Nephron (organoid): ENCODE measurements around the gene RNF14.

Experiments
- H3K27ac Mint-ChIP-seq, 3 experiments: 2 replicates each; pipeline ENCODE4 v1.8.0; 2020; ENCODE audit warnings: mixed read lengths in 3 of 3, mild to moderate bottlenecking in 2 of 3, moderate library complexity in 1 of 3
- H3K27me3 Mint-ChIP-seq: 2 replicates; pipeline ENCODE4 v1.8.0; 2021; ENCODE audit warnings: low read depth, mild to moderate bottlenecking, moderate library complexity, mixed read lengths
- H3K36me3 Mint-ChIP-seq: 2 replicates; pipeline ENCODE4 v1.8.0; 2020; ENCODE audit warnings: low read depth, mixed read lengths
- H3K4me1 Mint-ChIP-seq: 2 replicates; pipeline ENCODE4 v1.8.0; 2020; ENCODE audit warnings: mixed read lengths
- H3K4me3 Mint-ChIP-seq, 3 experiments: 2 replicates each; pipeline ENCODE4 v1.8.0; 2020; ENCODE audit warnings: mild to moderate bottlenecking in 3 of 3, mixed read lengths in 3 of 3, moderate library complexity in 2 of 3
- H3K9me3 Mint-ChIP-seq: 2 replicates; pipeline ENCODE4 v1.8.0; 2020; ENCODE audit warnings: mixed read lengths
- TF ChIP-seq, protein P1 (sequence below), 3 experiments: fragments of 200-600 bp; sonication (generic); IDR thresholded peaks; one replicate each; pipeline ENCODE4 v1.5.0; 2021; ENCODE audit warnings: antibody characterized with exemption in 3 of 3; ENCODE audit not compliant: unreplicated experiment in 3 of 3

The RNF14 gene

DNA sequence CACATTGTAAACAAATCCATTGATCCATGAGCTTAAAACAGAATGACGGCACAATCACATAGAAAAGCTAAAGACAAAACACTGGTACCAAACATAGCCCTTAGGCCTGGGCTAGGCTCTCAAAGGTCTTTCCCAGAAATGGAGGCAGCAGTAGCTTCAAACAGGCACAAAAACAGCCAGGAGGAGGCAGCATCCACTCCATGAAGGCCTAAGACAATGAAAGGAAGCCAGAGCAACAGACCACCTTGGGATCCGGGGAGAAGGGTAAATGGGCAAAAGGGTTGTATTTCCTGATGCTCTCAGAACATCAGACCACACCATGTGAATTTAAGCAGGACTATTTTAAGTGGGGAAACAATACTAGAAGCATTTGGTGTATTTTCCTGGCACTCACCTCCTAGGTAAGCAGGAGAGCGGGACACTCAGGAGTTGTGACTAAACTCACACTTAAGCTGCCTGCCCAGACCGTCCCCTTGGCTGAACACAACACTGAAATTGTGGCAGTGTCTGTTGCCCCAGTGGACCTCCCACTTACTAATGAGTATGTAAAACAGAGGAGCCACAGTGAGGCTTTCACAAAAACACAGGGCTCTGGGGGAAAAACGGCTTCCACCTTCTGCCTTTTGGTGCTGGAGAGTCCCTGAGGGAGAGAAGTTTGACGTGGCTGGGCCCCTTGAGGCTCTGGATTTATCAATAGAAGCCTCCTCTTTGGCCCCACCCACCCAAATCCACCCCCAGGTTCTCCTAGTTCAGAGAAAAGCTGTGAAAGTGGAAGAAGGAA lies 32.0 kb downstream of the RNF14 start:
- Mint-ChIP-seq H3K36me3 (peaks cover 67% of the 10 kb centered on the region), H3K4me1 (no peaks in the 10 kb centered on the region), H3K4me3 (no peak overlapping the region), H3K9me3 (no peaks in the 10 kb centered on the region), H3K27me3 (no peaks in the 10 kb centered on the region), H3K27ac (no peak overlapping the region)
- TF ChIP-seq, protein P1, sequence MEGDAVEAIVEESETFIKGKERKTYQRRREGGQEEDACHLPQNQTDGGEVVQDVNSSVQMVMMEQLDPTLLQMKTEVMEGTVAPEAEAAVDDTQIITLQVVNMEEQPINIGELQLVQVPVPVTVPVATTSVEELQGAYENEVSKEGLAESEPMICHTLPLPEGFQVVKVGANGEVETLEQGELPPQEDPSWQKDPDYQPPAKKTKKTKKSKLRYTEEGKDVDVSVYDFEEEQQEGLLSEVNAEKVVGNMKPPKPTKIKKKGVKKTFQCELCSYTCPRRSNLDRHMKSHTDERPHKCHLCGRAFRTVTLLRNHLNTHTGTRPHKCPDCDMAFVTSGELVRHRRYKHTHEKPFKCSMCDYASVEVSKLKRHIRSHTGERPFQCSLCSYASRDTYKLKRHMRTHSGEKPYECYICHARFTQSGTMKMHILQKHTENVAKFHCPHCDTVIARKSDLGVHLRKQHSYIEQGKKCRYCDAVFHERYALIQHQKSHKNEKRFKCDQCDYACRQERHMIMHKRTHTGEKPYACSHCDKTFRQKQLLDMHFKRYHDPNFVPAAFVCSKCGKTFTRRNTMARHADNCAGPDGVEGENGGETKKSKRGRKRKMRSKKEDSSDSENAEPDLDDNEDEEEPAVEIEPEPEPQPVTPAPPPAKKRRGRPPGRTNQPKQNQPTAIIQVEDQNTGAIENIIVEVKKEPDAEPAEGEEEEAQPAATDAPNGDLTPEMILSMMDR (IDR thresholded peaks at IDR 0.05; ENCODE audit: unreplicated experiment in 3 of 3), result no peak

- Mint-ChIP-seq H3K27me3 (no peaks in the 10 kb centered on the region), H3K4me1 (no peaks in the 10 kb centered on the region), H3K4me3 (no peak overlapping the region), H3K36me3 (peaks cover 66% of the 10 kb centered on the region), H3K27ac (no peak overlapping the region), H3K9me3 (no peaks in the 10 kb centered on the region)
- TF ChIP-seq, protein P1 (IDR thresholded peaks at IDR 0.05; ENCODE audit: unreplicated experiment in 3 of 3), result no peak
Observed at GRCh38 chr5:142003266-142003800, 34.4 kb downstream of the RNF14 start.

GRCh38 chr5:142006363-142007236 lies 37.7 kb downstream of the RNF14 start:
- Mint-ChIP-seq H3K27me3 (no peaks in the 10 kb centered on the region), H3K27ac (no peak overlapping the region), H3K9me3 (no peaks in the 10 kb centered on the region)

GRCh38 chr5:142007237-142007544 lies 38.3 kb downstream of the RNF14 start:
- Mint-ChIP-seq H3K36me3 (peaks cover 46% of the 10 kb centered on the region), H3K27me3 (no peaks in the 10 kb centered on the region), H3K4me3 (no peak overlapping the region), H3K9me3 (no peaks in the 10 kb centered on the region), H3K27ac (no peak overlapping the region), H3K4me1 (no peaks in the 10 kb centered on the region)
- TF ChIP-seq, protein P1 (IDR thresholded peaks at IDR 0.05; ENCODE audit: unreplicated experiment in 3 of 3), result no peak

More at GRCh38 chr5:142006363-142007236, 37.7 kb downstream of the RNF14 start:
- Mint-ChIP-seq H3K4me3 (no peak overlapping the region), H3K4me1 (no peaks in the 10 kb centered on the region), H3K36me3 (peaks cover 52% of the 10 kb centered on the region)
- TF ChIP-seq, protein P1 (IDR thresholded peaks at IDR 0.05; ENCODE audit: unreplicated experiment in 3 of 3), result no peak

DNA sequence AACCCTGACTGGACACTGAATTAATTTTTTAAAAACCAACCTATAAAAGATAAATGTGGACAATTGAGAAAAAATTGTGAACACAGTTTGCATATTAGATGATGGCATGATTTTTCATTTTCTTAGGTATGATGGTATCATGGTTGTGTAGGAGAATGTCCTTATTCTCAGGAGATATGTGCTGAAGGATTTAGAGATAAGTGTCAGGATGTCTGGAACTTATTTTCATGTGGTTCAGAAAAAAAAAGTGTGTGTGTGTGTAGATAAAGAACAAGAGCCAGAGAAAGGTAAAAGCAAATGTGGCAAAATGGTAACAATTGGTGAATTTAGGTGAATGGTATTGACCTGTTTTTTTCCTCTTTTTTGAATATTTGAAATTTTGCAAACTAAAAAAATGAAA lies 39.9 kb downstream of the RNF14 start:
- Mint-ChIP-seq H3K4me3 (peak overlapping the region in 2 of 3 experiments; percentile 37 to 47), H3K9me3 (no peaks in the 10 kb centered on the region), H3K36me3 (peaks cover 41% of the 10 kb centered on the region), H3K27me3 (no peaks in the 10 kb centered on the region), H3K27ac (no peak overlapping the region), H3K4me1 (peaks cover 9% of the 10 kb centered on the region)
- TF ChIP-seq, protein P1 (IDR thresholded peaks at IDR 0.05; ENCODE audit: unreplicated experiment in 3 of 3), result no peak
